HEK293 (cell line): Measurements from ENCODE around the gene THY1.

Source experiments
- CTCF ChIA-PET: fragments of 350-600 bp; formaldehyde crosslinking; extraction: SDS; loops from one replicate; lab custom pipeline; 2021; ENCODE audit warnings: antibody characterized with exemption; lab: Yijun Ruan, JAX
- POLR2A ChIA-PET: fragments of 300-600 bp; formaldehyde crosslinking; extraction: SDS; loops from one replicate; lab custom pipeline; 2020; ENCODE audit warnings: antibody characterized with exemption, inconsistent platforms; lab: Yijun Ruan, JAX
- H3K27ac ChIP-seq: fragments of 200-500 bp; sonication (Bioruptor generic); 2 replicates; pipeline ENCODE4 v1.5.1; 2014; ENCODE audit warnings: low read depth, low read length, control low read depth, inconsistent platforms; ENCODE audit errors: extremely low read depth
- H3K36me3 ChIP-seq, 2 experiments: fragments of 200-500 bp in 1 of 2; sonication (Bioruptor generic) in 1 of 2; 1 replicate in 1 of 2; 2 replicates in 1 of 2; pipeline ENCODE4 v1.5.1; 2014 to 2017; ENCODE audit warnings: inconsistent platforms in 2 of 2, low read length in 2 of 2; ENCODE audit not compliant: control insufficient read depth in 2 of 2, insufficient read depth in 1 of 2
- H3K4me1 ChIP-seq: fragments of 200-500 bp; sonication (Bioruptor generic); 2 replicates; pipeline ENCODE4 v1.5.1; 2014; ENCODE audit warnings: mild to moderate bottlenecking, low read length, inconsistent platforms; ENCODE audit not compliant: control insufficient read depth, insufficient read depth
- H3K4me3 ChIP-seq: 2 replicates; pipeline ENCODE4 v1.5.1; 2011; ENCODE audit warnings: low read depth, mild to moderate bottlenecking, control low read depth, low read length, moderate library complexity
- H3K9me3 ChIP-seq: fragments of 200-500 bp; sonication (Bioruptor generic); 2 replicates; pipeline ENCODE4 v1.5.1; 2014; ENCODE audit warnings: low read depth, low read length, inconsistent platforms; ENCODE audit not compliant: control insufficient read depth, insufficient read depth
- FEZF1 ChIP-seq: fragments of 450-650 bp; formaldehyde crosslinking; IDR thresholded peaks from 2 replicates; pipeline ENCODE4 v1.5.1; 2016; ENCODE audit warnings: missing biosample characterization, missing genetic modification characterization
- GLIS2 ChIP-seq: fragments of 450-650 bp; formaldehyde crosslinking; IDR thresholded peaks from 2 replicates; pipeline ENCODE4 v1.5.1; 2016; ENCODE audit warnings: missing biosample characterization, missing genetic modification characterization
- HOXD13 ChIP-seq: sonication (generic); formaldehyde crosslinking; IDR thresholded peaks from 2 replicates; pipeline ENCODE4 v1.8.0; 2022; ENCODE audit warnings: missing genetic modification reagents, borderline replicate concordance
- KLF7 ChIP-seq: fragments of 450-650 bp; formaldehyde crosslinking; IDR thresholded peaks from 2 replicates; pipeline ENCODE4 v1.5.1; 2016; ENCODE audit warnings: missing biosample characterization, missing genetic modification characterization, borderline replicate concordance
- MEIS1 ChIP-seq: sonication (generic); formaldehyde crosslinking; IDR thresholded peaks from 2 replicates; pipeline ENCODE4 v1.8.1; 2022; ENCODE audit warnings: missing genetic modification reagents, mild to moderate bottlenecking, borderline replicate concordance
- MZF1 ChIP-seq: fragments of 450-650 bp; formaldehyde crosslinking; IDR thresholded peaks from 2 replicates; pipeline ENCODE4 v1.5.1; 2017; ENCODE audit warnings: missing biosample characterization, missing genetic modification characterization, borderline replicate concordance
- PRDM1 ChIP-seq: fragments of 450-650 bp; formaldehyde crosslinking; IDR thresholded peaks from 2 replicates; pipeline ENCODE4; 2016; ENCODE audit warnings: missing biosample characterization, missing genetic modification characterization
- SP7 ChIP-seq: fragments of 450-650 bp; formaldehyde crosslinking; IDR thresholded peaks from 2 replicates; pipeline ENCODE4 v1.5.1; 2016; ENCODE audit warnings: missing biosample characterization, missing genetic modification characterization
- ZBTB1 ChIP-seq: fragments of 450-650 bp; formaldehyde crosslinking; IDR thresholded peaks from 2 replicates; pipeline ENCODE4 v1.5.1; 2016; ENCODE audit warnings: missing biosample characterization, missing genetic modification characterization
- ZNF132 ChIP-seq: fragments of 450-650 bp; formaldehyde crosslinking; IDR thresholded peaks from 2 replicates; pipeline ENCODE4 v1.5.1; 2017; ENCODE audit warnings: missing biosample characterization, missing genetic modification characterization, borderline replicate concordance
- ZNF174 ChIP-seq: fragments of 450-650 bp; formaldehyde crosslinking; IDR thresholded peaks from 2 replicates; pipeline ENCODE4 v1.5.0; 2017; ENCODE audit warnings: missing biosample characterization, mild to moderate bottlenecking, missing genetic modification characterization
- ZNF175 ChIP-seq: fragments of 450-650 bp; formaldehyde crosslinking; IDR thresholded peaks from 2 replicates; pipeline ENCODE4 v1.5.1; 2016; ENCODE audit warnings: missing biosample characterization, missing genetic modification characterization
- ZNF19 ChIP-seq: fragments of 450-650 bp; formaldehyde crosslinking; IDR thresholded peaks from 2 replicates; pipeline ENCODE4; 2016; ENCODE audit warnings: missing biosample characterization, missing genetic modification characterization, low read depth
- ZNF211 ChIP-seq: fragments of 450-650 bp; formaldehyde crosslinking; IDR thresholded peaks from 2 replicates; pipeline ENCODE4 v1.5.1; 2016; ENCODE audit warnings: low read depth, missing biosample characterization, missing genetic modification characterization
- ZNF221 ChIP-seq: fragments of 450-650 bp; formaldehyde crosslinking; IDR thresholded peaks from 2 replicates; pipeline ENCODE4 v1.5.1; 2017; ENCODE audit warnings: missing biosample characterization, missing genetic modification characterization, borderline replicate concordance
- ZNF24 ChIP-seq: fragments of 450-650 bp; formaldehyde crosslinking; IDR thresholded peaks from 2 replicates; pipeline ENCODE4 v1.5.1; 2016; ENCODE audit warnings: missing biosample characterization, missing genetic modification characterization
- ZNF324 ChIP-seq: fragments of 450-650 bp; formaldehyde crosslinking; IDR thresholded peaks from 2 replicates; pipeline ENCODE4 v1.5.1; 2016; ENCODE audit warnings: missing biosample characterization, missing genetic modification characterization
- ZNF391 ChIP-seq: fragments of 450-650 bp; formaldehyde crosslinking; IDR thresholded peaks from 2 replicates; pipeline ENCODE4 v1.5.1; 2016; ENCODE audit warnings: low read depth, missing biosample characterization, missing genetic modification characterization, borderline replicate concordance
- ZNF530 ChIP-seq: fragments of 450-650 bp; formaldehyde crosslinking; IDR thresholded peaks from 2 replicates; pipeline ENCODE4 v1.5.1; 2016; ENCODE audit warnings: low read depth, missing biosample characterization, missing genetic modification characterization
- ZNF549 ChIP-seq: fragments of 450-650 bp; IDR thresholded peaks from 2 replicates; pipeline ENCODE4 v1.5.1; 2018; ENCODE audit warnings: missing biosample characterization, missing genetic modification characterization, mild to moderate bottlenecking, inconsistent platforms, moderate library complexity
- ZNF558 ChIP-seq: fragments of 450-650 bp; formaldehyde crosslinking; IDR thresholded peaks from 2 replicates; pipeline ENCODE4 v1.5.1; 2016; ENCODE audit warnings: missing biosample characterization, missing genetic modification characterization
- ZNF561 ChIP-seq: fragments of 450-650 bp; IDR thresholded peaks from 2 replicates; pipeline ENCODE4 v1.5.1; 2018; ENCODE audit warnings: missing biosample characterization, missing genetic modification characterization, borderline replicate concordance
- ZNF670 ChIP-seq: fragments of 450-650 bp; formaldehyde crosslinking; IDR thresholded peaks from 2 replicates; pipeline ENCODE4 v1.5.1; 2016; ENCODE audit warnings: missing biosample characterization, missing genetic modification characterization, low read depth
- ZNF701 ChIP-seq: fragments of 450-650 bp; formaldehyde crosslinking; IDR thresholded peaks from 2 replicates; pipeline ENCODE4 v1.5.1; 2016; ENCODE audit warnings: missing biosample characterization, missing genetic modification characterization
- ZNF707 ChIP-seq: fragments of 450-650 bp; formaldehyde crosslinking; IDR thresholded peaks from 2 replicates; pipeline ENCODE4 v1.5.1; 2016; ENCODE audit warnings: missing biosample characterization, missing genetic modification characterization
- ZNF768 ChIP-seq: fragments of 450-650 bp; formaldehyde crosslinking; IDR thresholded peaks from 2 replicates; pipeline ENCODE4 v1.5.1; 2018; ENCODE audit warnings: missing biosample characterization, mild to moderate bottlenecking, missing genetic modification characterization
- ZNF791 ChIP-seq: fragments of 450-650 bp; formaldehyde crosslinking; IDR thresholded peaks from 2 replicates; pipeline ENCODE4 v1.5.1; 2016; ENCODE audit warnings: missing biosample characterization, missing genetic modification characterization
- ZSCAN16 ChIP-seq: fragments of 450-650 bp; formaldehyde crosslinking; IDR thresholded peaks from 2 replicates; pipeline ENCODE4 v1.5.1; 2016; ENCODE audit warnings: missing biosample characterization, missing genetic modification characterization
- ZSCAN30 ChIP-seq: fragments of 450-650 bp; IDR thresholded peaks from 2 replicates; pipeline ENCODE4 v1.5.1; 2018; ENCODE audit warnings: missing biosample characterization, mild to moderate bottlenecking, missing genetic modification characterization, moderate library complexity
- TF ChIP-seq, protein P1 (sequence below): fragments of 450-650 bp; formaldehyde crosslinking; IDR thresholded peaks from 2 replicates; pipeline ENCODE4 v1.5.1; 2016; ENCODE audit warnings: missing biosample characterization, missing genetic modification characterization
- TF ChIP-seq, protein P2 (sequence below): fragments of 450-650 bp; formaldehyde crosslinking; IDR thresholded peaks from 2 replicates; pipeline ENCODE4 v1.5.1; 2017; ENCODE audit warnings: missing biosample characterization, missing genetic modification characterization

THY1 gene

DNA sequence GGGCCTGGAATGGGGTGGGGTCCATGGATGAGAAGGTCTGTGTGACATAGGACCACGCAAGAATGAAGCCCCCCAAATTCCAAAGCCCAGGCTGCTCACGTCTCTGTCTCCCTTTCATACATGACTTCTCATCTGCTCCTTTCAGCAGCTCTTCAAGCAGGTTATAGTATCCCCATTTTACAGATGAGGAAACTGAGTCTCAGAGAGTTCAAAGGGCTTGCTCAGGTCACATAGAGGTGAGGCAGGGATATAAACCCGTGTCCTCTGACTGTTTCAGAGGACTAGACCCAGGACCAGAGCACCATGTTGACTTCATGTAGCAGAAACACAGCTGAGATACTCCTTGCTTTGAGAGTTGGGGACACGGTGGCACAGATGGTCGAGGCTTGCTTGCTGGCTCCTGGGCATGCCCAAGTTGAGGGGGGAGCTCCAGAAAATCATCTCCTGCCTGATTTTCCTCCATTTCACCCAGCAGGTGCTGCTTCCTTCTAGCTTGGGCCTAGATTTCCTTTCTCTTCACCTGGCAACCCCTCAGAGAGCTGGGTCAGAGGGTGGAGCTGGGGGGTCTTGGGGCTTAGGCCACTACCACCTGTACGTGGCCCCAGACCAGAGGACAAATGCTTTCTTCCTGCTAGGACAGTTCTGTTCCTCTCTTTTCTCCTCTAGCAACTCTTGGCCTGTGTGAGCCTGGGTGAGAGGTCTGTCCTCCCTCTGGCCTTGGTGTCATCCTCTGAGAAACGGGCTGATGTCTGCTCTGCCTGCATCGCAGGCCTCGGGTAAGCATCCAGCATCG is 24.1 kb upstream of the THY1 start:
- ChIA-PET CTCF (interaction anchor here (0.5 to 0.7 kb wide), 2 partner anchors 20 to 463 kb away, joined by 3 to 4 read pairs; no protein-coding TSS in a partner anchor), POLR2A (no interaction called here)
- Histone ChIP-seq H3K27ac (no peak overlapping the region), H3K4me3 (no peak overlapping the region), H3K4me1 (no peaks in the 10 kb centered on the region), H3K9me3 (no peaks in the 10 kb centered on the region), H3K36me3 (no peaks in the 10 kb centered on the region)
- no peak for TF ChIP-seq ZBTB1 (tag by site-specific recombination)
- TF ChIP-seq ZNF549 (tag by site-specific recombination): no peak
- TF ChIP-seq GLIS2 (tag by site-specific recombination): no peak
- TF ChIP-seq ZNF530 (tag by site-specific recombination): no peak
- TF ChIP-seq MZF1: no peak
- no peak for TF ChIP-seq PRDM1 (tag by site-specific recombination)
- no peak for TF ChIP-seq ZNF768 (tag by site-specific recombination)
- TF ChIP-seq ZNF707: no peak
- TF ChIP-seq, protein P1, sequence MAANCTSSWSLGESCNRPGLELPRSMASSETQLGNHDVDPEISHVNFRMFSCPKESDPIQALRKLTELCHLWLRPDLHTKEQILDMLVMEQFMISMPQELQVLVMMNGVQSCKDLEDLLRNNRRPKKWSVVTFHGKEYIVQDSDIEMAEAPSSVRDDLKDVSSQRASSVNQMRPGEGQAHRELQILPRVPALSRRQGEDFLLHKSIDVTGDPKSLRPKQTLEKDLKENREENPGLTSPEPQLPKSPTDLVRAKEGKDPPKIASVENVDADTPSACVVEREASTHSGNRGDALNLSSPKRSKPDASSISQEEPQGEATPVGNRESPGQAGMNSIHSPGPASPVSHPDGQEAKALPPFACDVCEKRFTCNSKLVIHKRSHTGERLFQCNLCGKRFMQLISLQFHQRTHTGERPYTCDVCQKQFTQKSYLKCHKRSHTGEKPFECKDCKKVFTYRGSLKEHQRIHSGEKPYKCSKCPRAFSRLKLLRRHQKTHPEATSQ (tag by site-specific recombination): no peak
- no peak for TF ChIP-seq ZNF24 (tag by site-specific recombination)
- TF ChIP-seq ZNF791: no peak
- no peak for TF ChIP-seq ZNF19

DNA sequence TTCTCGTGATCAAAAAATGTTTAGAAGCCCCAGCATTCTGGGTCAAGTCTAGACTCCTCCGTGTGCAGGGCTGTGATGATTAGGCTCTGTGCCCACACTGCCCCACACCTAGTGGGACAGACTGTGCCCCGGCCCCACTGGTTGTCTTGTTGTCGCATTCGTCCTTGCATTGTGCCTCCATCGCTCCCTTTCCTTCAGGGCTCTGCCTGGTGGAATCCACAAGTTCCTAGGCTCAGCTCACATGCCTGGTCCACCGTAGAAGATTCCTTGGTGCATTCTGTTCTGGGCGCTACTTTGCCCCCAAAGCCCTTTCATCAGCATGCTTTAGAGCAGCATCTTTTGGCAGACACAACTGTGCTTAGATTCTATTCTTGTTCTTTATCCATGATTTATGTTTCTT is 23.5 kb upstream of the THY1 start:
- H3K36me3 ChIP-seq: no peaks in the 10 kb centered on the region
- ChIA-PET CTCF (no interaction called here), POLR2A (no interaction called here)
- no peaks in the 10 kb centered on the region for H3K9me3 ChIP-seq
- no peak for TF ChIP-seq ZSCAN30 (tag by site-specific recombination)
- no peak for TF ChIP-seq ZNF174
- no peak for TF ChIP-seq ZNF175 (tag by site-specific recombination)
- TF ChIP-seq ZSCAN16 (tag by site-specific recombination): no peak
- no peak for TF ChIP-seq ZNF132 (tag by site-specific recombination)
- no peak for TF ChIP-seq HOXD13 (CRISPR knock-in tag)
- no peak for TF ChIP-seq ZNF221 (tag by site-specific recombination)
- TF ChIP-seq ZNF670: no peak
- TF ChIP-seq FEZF1 (tag by site-specific recombination): no peak
- TF ChIP-seq, all 188 proteins: peak for 0
- Histone ChIP-seq H3K27ac (no peak overlapping the region), H3K4me3 (no peak overlapping the region), H3K4me1 (no peaks in the 10 kb centered on the region)

DNA sequence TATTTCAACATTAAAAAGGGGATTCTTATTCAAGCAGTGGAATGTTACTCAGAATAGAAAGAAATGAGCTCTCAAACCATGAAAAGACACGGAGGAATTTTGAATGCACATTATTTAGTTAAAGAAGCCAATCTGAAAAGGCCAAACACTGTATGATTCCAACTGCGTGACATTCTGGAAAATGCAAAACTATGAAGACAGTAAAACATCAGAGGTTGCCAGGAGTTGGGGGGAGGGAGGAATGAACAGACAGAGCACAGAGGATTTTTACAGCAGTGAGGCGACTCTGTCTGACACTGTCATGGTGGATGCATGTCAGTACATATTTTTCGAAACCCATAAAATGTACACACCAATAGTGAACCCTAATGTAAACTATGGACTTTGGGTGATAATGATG is 22.9 kb upstream of the THY1 start:
- POLR2A ChIA-PET: no interaction called here
- no peaks in the 10 kb centered on the region for H3K9me3 ChIP-seq
- no peaks in the 10 kb centered on the region for H3K36me3 ChIP-seq
- CTCF ChIA-PET: no interaction called here
- H3K27ac ChIP-seq: no peak overlapping the region
- no peak overlapping the region for H3K4me3 ChIP-seq
- H3K4me1 ChIP-seq: no peaks in the 10 kb centered on the region
- TF ChIP-seq ZNF558 (tag by site-specific recombination): no peak
- no peak for TF ChIP-seq MEIS1 (CRISPR knock-in tag)
- TF ChIP-seq, protein P2, sequence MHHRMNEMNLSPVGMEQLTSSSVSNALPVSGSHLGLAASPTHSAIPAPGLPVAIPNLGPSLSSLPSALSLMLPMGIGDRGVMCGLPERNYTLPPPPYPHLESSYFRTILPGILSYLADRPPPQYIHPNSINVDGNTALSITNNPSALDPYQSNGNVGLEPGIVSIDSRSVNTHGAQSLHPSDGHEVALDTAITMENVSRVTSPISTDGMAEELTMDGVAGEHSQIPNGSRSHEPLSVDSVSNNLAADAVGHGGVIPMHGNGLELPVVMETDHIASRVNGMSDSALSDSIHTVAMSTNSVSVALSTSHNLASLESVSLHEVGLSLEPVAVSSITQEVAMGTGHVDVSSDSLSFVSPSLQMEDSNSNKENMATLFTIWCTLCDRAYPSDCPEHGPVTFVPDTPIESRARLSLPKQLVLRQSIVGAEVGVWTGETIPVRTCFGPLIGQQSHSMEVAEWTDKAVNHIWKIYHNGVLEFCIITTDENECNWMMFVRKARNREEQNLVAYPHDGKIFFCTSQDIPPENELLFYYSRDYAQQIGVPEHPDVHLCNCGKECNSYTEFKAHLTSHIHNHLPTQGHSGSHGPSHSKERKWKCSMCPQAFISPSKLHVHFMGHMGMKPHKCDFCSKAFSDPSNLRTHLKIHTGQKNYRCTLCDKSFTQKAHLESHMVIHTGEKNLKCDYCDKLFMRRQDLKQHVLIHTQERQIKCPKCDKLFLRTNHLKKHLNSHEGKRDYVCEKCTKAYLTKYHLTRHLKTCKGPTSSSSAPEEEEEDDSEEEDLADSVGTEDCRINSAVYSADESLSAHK (tag by site-specific recombination): no peak
- no peak for TF ChIP-seq ZNF211 (tag by site-specific recombination)
- no peak for TF ChIP-seq KLF7 (tag by site-specific recombination)
- no peak for TF ChIP-seq ZNF701 (tag by site-specific recombination)
- TF ChIP-seq ZNF391 (tag by site-specific recombination): no peak
- no peak for TF ChIP-seq ZNF324
- no peak for TF ChIP-seq ZNF561 (tag by site-specific recombination)
- TF ChIP-seq SP7: no peak
